ENCODE results near the gene UPF1.

UPF1 gene

GRCh38 chr19:18894254-18895037, 62.7 kb downstream of the UPF1 start:
- TF ChIP-seq ZFX (IDR thresholded peaks at IDR 0.05) = no peak
- TF ChIP-seq, protein P1, sequence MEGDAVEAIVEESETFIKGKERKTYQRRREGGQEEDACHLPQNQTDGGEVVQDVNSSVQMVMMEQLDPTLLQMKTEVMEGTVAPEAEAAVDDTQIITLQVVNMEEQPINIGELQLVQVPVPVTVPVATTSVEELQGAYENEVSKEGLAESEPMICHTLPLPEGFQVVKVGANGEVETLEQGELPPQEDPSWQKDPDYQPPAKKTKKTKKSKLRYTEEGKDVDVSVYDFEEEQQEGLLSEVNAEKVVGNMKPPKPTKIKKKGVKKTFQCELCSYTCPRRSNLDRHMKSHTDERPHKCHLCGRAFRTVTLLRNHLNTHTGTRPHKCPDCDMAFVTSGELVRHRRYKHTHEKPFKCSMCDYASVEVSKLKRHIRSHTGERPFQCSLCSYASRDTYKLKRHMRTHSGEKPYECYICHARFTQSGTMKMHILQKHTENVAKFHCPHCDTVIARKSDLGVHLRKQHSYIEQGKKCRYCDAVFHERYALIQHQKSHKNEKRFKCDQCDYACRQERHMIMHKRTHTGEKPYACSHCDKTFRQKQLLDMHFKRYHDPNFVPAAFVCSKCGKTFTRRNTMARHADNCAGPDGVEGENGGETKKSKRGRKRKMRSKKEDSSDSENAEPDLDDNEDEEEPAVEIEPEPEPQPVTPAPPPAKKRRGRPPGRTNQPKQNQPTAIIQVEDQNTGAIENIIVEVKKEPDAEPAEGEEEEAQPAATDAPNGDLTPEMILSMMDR (conservative IDR thresholded peaks at IDR 0.05) = no peak
- H3K27ac ChIP-seq = no peak overlapping the region

DNA sequence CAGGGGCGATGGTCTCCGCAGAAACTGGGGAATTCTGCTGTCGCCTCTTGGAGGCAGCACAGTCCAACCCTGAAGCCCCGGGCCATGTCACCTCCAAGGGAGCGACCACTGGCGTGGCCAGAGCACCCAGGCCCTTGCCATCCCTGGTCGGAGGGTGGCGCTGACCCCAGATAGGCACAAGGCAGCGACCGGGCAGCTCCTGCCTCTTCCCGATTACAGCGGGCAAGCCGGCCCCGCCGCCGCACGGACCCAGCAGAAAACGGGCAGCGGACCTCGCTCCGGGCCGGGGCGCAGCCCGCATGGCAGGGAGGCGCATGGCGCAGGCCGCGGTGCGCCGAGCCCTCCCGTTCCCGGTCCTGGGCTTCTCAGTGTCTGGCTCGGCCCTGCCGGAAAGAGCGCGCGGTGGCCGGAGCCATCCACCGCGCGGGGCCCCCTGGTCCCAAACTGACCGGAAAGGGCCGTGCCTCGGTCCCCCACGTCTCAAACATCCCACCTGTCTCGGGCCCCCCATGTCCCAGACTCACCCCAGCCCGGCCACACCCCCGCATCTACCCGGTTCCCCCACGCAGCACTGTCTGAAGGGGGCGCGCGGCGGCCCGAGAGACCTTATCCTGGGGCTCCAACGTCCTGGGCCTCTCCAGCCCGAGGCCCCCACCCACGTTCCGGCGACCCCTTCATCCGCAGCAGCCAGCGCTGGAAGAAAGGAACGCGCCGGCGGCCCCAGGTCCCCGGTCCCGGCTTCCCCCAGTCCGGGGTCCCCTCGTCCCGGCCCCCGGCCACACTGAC, 63.5 kb downstream of the UPF1 start:
- TF ChIP-seq, protein P1 (conservative IDR thresholded peaks at IDR 0.05) = peak; percentile 59
- 0 out of 2 replicates have a peak, but pooled peaks have one; percentile 14 for TF ChIP-seq ZFX (IDR thresholded peaks at IDR 0.05)
- no peak overlapping the region for H3K27ac ChIP-seq

DNA sequence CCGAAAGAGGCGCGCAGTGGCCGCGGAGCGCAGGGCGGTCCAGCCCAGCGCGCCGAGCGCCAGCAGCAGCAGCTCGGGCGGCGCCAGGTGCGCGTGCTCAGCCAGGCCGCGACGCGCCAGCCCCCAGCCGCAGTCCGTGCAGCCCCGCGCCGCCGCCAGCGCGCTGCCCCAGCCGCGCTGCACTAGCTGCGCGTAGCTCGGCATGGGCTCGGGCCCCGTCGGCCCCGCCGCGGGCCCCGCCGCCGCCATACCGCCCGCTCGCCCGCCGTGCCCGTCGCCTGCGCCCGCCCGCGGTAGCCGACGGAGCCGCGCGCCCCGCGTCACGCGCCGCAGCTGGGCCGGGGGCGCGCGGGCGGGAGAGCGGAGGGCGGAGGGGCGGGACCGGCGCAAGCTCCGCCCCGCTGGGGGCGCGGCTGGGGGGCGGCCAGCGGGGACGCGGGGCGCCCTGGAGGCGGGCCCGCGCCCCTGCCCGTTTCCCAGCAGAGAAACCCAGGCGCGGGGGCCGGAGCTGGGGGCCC, 64.1 kb downstream of the UPF1 start, which contains the start of gene CERS1:
Gene CERS1, minus strand, starts transcription at position 335 of the 518 bp plus-strand sequence. Its CDS starts 86 bp downstream, at position 249.
- TF ChIP-seq ZFX (IDR thresholded peaks at IDR 0.05) = no peak
- TF ChIP-seq, protein P1 (conservative IDR thresholded peaks at IDR 0.05) = no peak
- no peak within 1 kb of the TSS for H3K27ac ChIP-seq

DNA sequence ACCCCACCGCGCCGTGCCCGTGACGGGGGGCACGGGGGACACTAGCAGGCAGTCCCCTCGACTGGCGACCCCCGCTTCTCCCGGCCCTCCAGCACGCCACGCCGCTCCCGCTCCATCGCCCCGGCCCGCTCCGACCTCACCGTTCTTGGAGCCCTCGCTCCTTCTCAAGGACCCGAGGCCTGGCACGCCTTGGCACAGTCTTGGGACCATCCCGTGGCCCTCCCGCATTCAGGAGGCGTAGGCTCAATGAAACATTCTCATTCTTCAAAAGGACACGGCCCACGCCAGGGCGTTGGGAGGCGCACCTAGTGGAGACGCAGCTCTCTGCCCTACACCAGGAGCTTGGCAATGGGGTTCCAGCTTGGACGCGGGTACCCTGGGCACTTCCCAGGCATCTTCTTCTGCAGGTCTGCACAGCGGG, 64.7 kb downstream of the UPF1 start:
- TF ChIP-seq ZFX (IDR thresholded peaks at IDR 0.05) = no peak
- TF ChIP-seq, protein P1 (conservative IDR thresholded peaks at IDR 0.05) = no peak
- no peak overlapping the region for H3K27ac ChIP-seq

GRCh38 chr19:18897094-18898029, 65.6 kb downstream of the UPF1 start:
- TF ChIP-seq ZFX (IDR thresholded peaks at IDR 0.05) = no peak
- TF ChIP-seq, protein P1 (conservative IDR thresholded peaks at IDR 0.05) = no peak
- no peak overlapping the region for H3K27ac ChIP-seq

DNA sequence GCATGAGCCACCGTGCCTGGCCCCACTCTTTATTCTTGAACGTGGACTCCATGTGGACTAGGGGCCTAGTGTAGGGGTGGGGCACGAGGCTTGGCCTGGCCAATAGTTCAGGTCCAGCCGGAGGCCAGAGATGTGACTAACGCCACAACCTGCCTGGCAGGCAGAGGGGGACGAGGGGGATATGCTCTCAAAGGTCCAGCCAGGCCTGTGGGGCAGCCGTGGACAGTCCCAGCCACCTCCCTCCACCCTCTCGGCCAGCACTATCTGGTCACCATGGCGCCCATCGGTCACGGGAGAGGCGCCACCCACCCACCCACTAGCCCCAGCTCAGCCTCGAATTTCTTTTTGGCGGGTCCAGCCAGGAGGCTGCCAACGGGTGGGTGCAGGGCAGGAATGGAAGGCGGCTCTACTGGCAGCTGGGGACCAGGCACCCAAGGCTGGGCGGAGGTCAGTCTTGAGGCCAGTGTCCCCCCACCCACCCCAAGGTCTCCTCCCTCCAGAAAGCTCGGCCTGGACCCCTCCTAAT, 66.4 kb downstream of the UPF1 start:
- H3K27ac ChIP-seq = no peak overlapping the region
- TF ChIP-seq, protein P1 (conservative IDR thresholded peaks at IDR 0.05) = no peak
- no peak for TF ChIP-seq ZFX (IDR thresholded peaks at IDR 0.05)
